Measurements from ENCODE around the gene FAM24B. TPM values are rescaled to one million over a fixed set of nuclear protein-coding genes. Genes with fewer than 3 reads are reported as not detected.
"Not testable (repeated sequence)": the region's sequence is repeated elsewhere in the genome, so short reads cannot be mapped to it uniquely, and the experiment has no call there.

FAM24B gene
- polyA plus RNA-seq, 1 donor from 2014 or later: 3.4 TPM

DNA sequence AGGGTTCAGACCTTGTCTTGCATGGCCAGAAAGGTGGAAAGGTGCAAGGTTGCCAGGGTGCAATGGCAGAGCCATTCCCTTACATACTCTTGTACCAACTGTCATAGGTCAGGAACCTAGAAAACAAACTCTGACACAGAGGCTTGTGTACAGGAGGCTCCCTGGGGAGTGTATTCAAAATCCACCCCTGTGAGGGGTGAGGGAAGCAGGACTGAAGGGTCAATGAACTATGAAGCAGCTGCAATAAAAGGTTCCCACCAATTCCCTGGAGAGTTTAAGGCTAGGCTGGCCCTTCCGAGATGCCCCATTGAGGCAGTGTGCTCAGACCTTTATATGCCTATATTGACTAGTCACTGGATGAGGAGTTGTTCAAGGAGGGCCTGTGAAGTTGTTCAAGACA lies 19.9 kb downstream of the FAM24B start:
- no peak overlapping the region for H2AFZ ChIP-seq (ENCODE audit: low read depth, low read length)
- H3K36me3 ChIP-seq (ENCODE audit: insufficient read depth, low read length): no peaks in the 10 kb centered on the region
- H3K4me3 ChIP-seq (ENCODE audit: low read length): no peak overlapping the region
- no peaks in the 10 kb centered on the region for H3K9me3 ChIP-seq (ENCODE audit: low read length)
- H3F3A ChIP-seq (ENCODE audit: insufficient read depth, low read length, poor library complexity, severe bottlenecking): no peaks in the 10 kb centered on the region
- H3K9ac ChIP-seq (ENCODE audit: low read length): no peak overlapping the region
- H3K27ac ChIP-seq (ENCODE audit: low read length): no peak overlapping the region
- no peaks in the 10 kb centered on the region for H4K20me1 ChIP-seq (ENCODE audit: insufficient read depth)
- TF ChIP-seq MXI1 (conservative IDR thresholded peaks at IDR 0.05; ENCODE audit: poor library complexity, severe bottlenecking) (no peak), POLR2AphosphoS5 (IDR thresholded peaks at IDR 0.05) (no peak), EZH2 (IDR thresholded peaks at IDR 0.05; ENCODE audit: borderline replicate concordance, insufficient read depth, low read length, poor library complexity, severe bottlenecking) (no peak), TAF1 (IDR thresholded peaks at IDR 0.05; ENCODE audit: low read depth) (no peak), EP300 (conservative IDR thresholded peaks at IDR 0.05; ENCODE audit: poor library complexity, severe bottlenecking) (no peak)
- TF ChIP-seq, protein P1, sequence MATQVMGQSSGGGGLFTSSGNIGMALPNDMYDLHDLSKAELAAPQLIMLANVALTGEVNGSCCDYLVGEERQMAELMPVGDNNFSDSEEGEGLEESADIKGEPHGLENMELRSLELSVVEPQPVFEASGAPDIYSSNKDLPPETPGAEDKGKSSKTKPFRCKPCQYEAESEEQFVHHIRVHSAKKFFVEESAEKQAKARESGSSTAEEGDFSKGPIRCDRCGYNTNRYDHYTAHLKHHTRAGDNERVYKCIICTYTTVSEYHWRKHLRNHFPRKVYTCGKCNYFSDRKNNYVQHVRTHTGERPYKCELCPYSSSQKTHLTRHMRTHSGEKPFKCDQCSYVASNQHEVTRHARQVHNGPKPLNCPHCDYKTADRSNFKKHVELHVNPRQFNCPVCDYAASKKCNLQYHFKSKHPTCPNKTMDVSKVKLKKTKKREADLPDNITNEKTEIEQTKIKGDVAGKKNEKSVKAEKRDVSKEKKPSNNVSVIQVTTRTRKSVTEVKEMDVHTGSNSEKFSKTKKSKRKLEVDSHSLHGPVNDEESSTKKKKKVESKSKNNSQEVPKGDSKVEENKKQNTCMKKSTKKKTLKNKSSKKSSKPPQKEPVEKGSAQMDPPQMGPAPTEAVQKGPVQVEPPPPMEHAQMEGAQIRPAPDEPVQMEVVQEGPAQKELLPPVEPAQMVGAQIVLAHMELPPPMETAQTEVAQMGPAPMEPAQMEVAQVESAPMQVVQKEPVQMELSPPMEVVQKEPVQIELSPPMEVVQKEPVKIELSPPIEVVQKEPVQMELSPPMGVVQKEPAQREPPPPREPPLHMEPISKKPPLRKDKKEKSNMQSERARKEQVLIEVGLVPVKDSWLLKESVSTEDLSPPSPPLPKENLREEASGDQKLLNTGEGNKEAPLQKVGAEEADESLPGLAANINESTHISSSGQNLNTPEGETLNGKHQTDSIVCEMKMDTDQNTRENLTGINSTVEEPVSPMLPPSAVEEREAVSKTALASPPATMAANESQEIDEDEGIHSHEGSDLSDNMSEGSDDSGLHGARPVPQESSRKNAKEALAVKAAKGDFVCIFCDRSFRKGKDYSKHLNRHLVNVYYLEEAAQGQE (IDR thresholded peaks at IDR 0.05; ENCODE audit: borderline replicate concordance): no peak
- TF ChIP-seq, protein P2, sequence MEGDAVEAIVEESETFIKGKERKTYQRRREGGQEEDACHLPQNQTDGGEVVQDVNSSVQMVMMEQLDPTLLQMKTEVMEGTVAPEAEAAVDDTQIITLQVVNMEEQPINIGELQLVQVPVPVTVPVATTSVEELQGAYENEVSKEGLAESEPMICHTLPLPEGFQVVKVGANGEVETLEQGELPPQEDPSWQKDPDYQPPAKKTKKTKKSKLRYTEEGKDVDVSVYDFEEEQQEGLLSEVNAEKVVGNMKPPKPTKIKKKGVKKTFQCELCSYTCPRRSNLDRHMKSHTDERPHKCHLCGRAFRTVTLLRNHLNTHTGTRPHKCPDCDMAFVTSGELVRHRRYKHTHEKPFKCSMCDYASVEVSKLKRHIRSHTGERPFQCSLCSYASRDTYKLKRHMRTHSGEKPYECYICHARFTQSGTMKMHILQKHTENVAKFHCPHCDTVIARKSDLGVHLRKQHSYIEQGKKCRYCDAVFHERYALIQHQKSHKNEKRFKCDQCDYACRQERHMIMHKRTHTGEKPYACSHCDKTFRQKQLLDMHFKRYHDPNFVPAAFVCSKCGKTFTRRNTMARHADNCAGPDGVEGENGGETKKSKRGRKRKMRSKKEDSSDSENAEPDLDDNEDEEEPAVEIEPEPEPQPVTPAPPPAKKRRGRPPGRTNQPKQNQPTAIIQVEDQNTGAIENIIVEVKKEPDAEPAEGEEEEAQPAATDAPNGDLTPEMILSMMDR (IDR thresholded peaks at IDR 0.05; ENCODE audit: poor library complexity, severe bottlenecking): no peak
- no peaks in the 10 kb centered on the region for H3K27me3 ChIP-seq (ENCODE audit: insufficient read depth, low read depth, low read length)
- no peaks in the 10 kb centered on the region for H3K79me2 ChIP-seq (replicated peaks; ENCODE audit: insufficient read depth, low read length)
- no peak overlapping the region for H3K4me2 ChIP-seq (ENCODE audit: low read length)
- H3K9me2 ChIP-seq (ENCODE audit: insufficient read depth, low read length): no peaks in the 10 kb centered on the region

- H3F3A ChIP-seq (ENCODE audit: insufficient read depth, low read length, poor library complexity, severe bottlenecking); H3K9ac ChIP-seq (ENCODE audit: low read length); H4K20me1 ChIP-seq (ENCODE audit: insufficient read depth); H3K27ac ChIP-seq (ENCODE audit: low read length); H3K4me2 ChIP-seq (ENCODE audit: low read length); H3K36me3 ChIP-seq (ENCODE audit: insufficient read depth, low read length); H3K9me2 ChIP-seq (ENCODE audit: insufficient read depth, low read length); H3K4me3 ChIP-seq (ENCODE audit: low read length); H3K79me2 ChIP-seq (replicated peaks; ENCODE audit: insufficient read depth, low read length); H3K9me3 ChIP-seq (ENCODE audit: low read length); H2AFZ ChIP-seq (ENCODE audit: low read depth, low read length); H3K27me3 ChIP-seq (ENCODE audit: insufficient read depth, low read depth, low read length): not testable (repeated sequence)
Measured at GRCh38 chr10:122858042-122858441, 21.3 kb downstream of the FAM24B start.

- Histone ChIP-seq H3K4me3 (ENCODE audit: low read length) (no peak overlapping the region), H4K20me1 (ENCODE audit: insufficient read depth) (no peaks in the 10 kb centered on the region), H3K9me2 (ENCODE audit: insufficient read depth, low read length) (no peaks in the 10 kb centered on the region), H3K27ac (ENCODE audit: low read length) (no peak overlapping the region), H3K36me3 (ENCODE audit: insufficient read depth, low read length) (no peaks in the 10 kb centered on the region), H3K9me3 (ENCODE audit: low read length) (no peaks in the 10 kb centered on the region), H3K79me2 (replicated peaks; ENCODE audit: insufficient read depth, low read length) (no peaks in the 10 kb centered on the region), H2AFZ (ENCODE audit: low read depth, low read length) (no peak overlapping the region), H3K9ac (ENCODE audit: low read length) (no peak overlapping the region), H3K27me3 (ENCODE audit: insufficient read depth, low read depth, low read length) (no peaks in the 10 kb centered on the region), H3F3A (ENCODE audit: insufficient read depth, low read length, poor library complexity, severe bottlenecking) (no peaks in the 10 kb centered on the region), H3K4me2 (ENCODE audit: low read length) (no peak overlapping the region)
- TF ChIP-seq, protein P1 (IDR thresholded peaks at IDR 0.05; ENCODE audit: borderline replicate concordance): no peak
- TF ChIP-seq EZH2 (IDR thresholded peaks at IDR 0.05; ENCODE audit: borderline replicate concordance, insufficient read depth, low read length, poor library complexity, severe bottlenecking) (no peak), EP300 (conservative IDR thresholded peaks at IDR 0.05; ENCODE audit: poor library complexity, severe bottlenecking) (no peak), MXI1 (conservative IDR thresholded peaks at IDR 0.05; ENCODE audit: poor library complexity, severe bottlenecking) (no peak), RAD21 (conservative IDR thresholded peaks at IDR 0.05) (no peak), SMC3 (conservative IDR thresholded peaks at IDR 0.05; ENCODE audit: poor library complexity) (no peak), POLR2AphosphoS5 (IDR thresholded peaks at IDR 0.05) (no peak), TAF1 (IDR thresholded peaks at IDR 0.05; ENCODE audit: low read depth) (no peak)
- TF ChIP-seq, protein P2 (IDR thresholded peaks at IDR 0.05; ENCODE audit: poor library complexity, severe bottlenecking): no peak
Measured at GRCh38 chr10:122856902-122857301, 22.5 kb downstream of the FAM24B start.

All from neural cell (in vitro differentiated cells).